Cardiac fibroblast (primary cell): ENCODE data around the gene BDNF.
A peak's percentile ranks its signal among the peaks of the same experiment; 100 is the strongest.

ENCODE experiments used
- DNase-seq, 2 donors: peaks; one replicate each; pipeline versions ENCODE4 v3.0.0 to v3.0.0-alpha.2; 2010; ENCODE audit warnings: low read depth in 2 of 2
- H3K4me3 ChIP-seq, 2 donors: replicated peaks in 1 of 2; 1 replicate in 1 of 2; 2 replicates in 1 of 2; pipeline ENCODE4 v1.5.1; 2011; ENCODE audit warnings: low read depth in 2 of 2, low read length in 2 of 2, mild to moderate bottlenecking in 2 of 2, moderate library complexity in 1 of 2
- CTCF ChIP-seq: IDR thresholded peaks from one replicate; pipeline ENCODE4 v1.5.1; 2011; ENCODE audit warnings: low read depth, mild to moderate bottlenecking, low read length, inconsistent platforms

Gene BDNF

GRCh38 chr11:27717801-27718229 lies 17.6 kb upstream of the BDNF start:
- TF ChIP-seq CTCF, result no peak
- peak overlapping the region; percentile 60 to 65 for H3K4me3 ChIP-seq
- peak in 1 of 2 donors; percentile 40 for DNase-seq

DNA sequence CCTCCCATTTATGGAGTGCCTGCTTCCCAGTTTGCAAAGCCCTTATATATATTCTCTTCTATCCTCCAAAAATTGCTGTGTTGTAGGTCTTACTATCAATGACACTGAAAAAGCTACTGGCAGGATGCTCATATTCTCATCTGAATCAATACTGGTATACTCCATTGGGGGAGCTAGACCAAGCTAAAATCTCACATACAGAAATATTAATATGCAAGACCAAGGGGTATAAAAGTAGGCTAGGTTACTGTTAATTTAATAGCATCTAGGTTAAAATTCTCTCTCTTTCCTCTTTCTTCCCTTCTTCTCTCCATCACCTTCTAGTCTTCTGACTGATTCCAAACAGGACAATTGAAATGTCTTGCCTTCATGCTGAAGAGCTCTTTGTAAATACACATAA lies 17.1 kb upstream of the BDNF start:
- peak in 1 of 2 donors; percentile 48 for DNase-seq
- H3K4me3 ChIP-seq, result peak overlapping the region in 1 of 2 donors; percentile 65

DNA sequence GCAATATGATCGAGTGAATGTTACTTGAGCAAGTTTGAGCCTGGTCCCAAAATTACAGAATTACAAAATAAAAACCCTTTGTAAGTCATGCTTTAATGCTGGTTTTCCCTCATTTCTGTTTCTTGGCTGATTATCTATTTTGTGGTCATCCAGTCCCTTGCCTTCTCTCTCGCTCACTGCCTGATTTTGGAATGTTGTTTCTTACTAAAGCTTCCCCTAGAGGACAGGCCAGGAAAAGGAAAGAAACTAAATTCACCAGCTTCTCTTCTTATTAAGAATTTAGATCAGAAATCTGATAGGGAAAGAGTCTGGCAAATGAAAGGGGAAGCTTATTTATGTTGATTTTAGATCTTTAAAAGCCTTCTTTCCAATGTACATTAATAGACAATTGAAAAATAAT lies 16.6 kb upstream of the BDNF start:
- peak; percentile 33 to 35 for DNase-seq
- TF ChIP-seq CTCF, result peak; percentile 10
- no peak overlapping the region for H3K4me3 ChIP-seq

More for the DNA sequence above, 17.1 kb upstream of the BDNF start:
- peak; percentile 48 for TF ChIP-seq CTCF

- TF ChIP-seq CTCF, result no peak
- DNase-seq, result no peak
- no peak overlapping the region for H3K4me3 ChIP-seq
These were observed 16.0 kb upstream of the BDNF start for GRCh38 chr11:27716216-27716615.

- DNase-seq, result no peak
These were observed 11.5 kb upstream of the BDNF start for GRCh38 chr11:27711725-27712124.

GRCh38 chr11:27710536-27710935 lies 10.3 kb upstream of the BDNF start:
- no peak for DNase-seq
- TF ChIP-seq CTCF, result no peak
- H3K4me3 ChIP-seq, result no peak overlapping the region

More at GRCh38 chr11:27711725-27712124, 11.5 kb upstream of the BDNF start:
- TF ChIP-seq CTCF, result no peak
- H3K4me3 ChIP-seq, result no peak overlapping the region

GRCh38 chr11:27707676-27708075 lies 7.4 kb upstream of the BDNF start:
- DNase-seq, result no peak
- TF ChIP-seq CTCF, result no peak

More at GRCh38 chr11:27707676-27708075, 7.4 kb upstream of the BDNF start:
- H3K4me3 ChIP-seq, result no peak overlapping the region
